NB4 (cell line): ENCODE measurements around the gene GULP1.

ENCODE experiments used
- DNase-seq: peaks from one replicate; pipeline ENCODE4 v3.0.0; 2010; ENCODE audit warnings: low read depth
- H3K4me3 ChIP-seq: one replicate; pipeline ENCODE4 v1.5.1; 2011; ENCODE audit warnings: mild to moderate bottlenecking, low read depth, low read length, moderate library complexity
- MYC ChIP-seq: IDR thresholded peaks from 2 replicates; pipeline ENCODE4 v1.6.1; 2011; ENCODE audit warnings: low read depth, low read length
- POLR2A ChIP-seq: IDR thresholded peaks from 2 replicates; pipeline ENCODE4 v1.6.1; 2011; ENCODE audit warnings: mild to moderate bottlenecking; ENCODE audit not compliant: insufficient read length; ENCODE audit errors: extremely low read depth
- TF ChIP-seq, protein P1 (sequence below): IDR thresholded peaks from 2 replicates; pipeline ENCODE4 v1.6.1; 2011; ENCODE audit warnings: low read depth, low read length
- TF ChIP-seq, protein P2 (sequence below): IDR thresholded peaks from one replicate; pipeline ENCODE4 v1.5.1; 2012; ENCODE audit warnings: low read depth, low read length

The GULP1 gene

DNA sequence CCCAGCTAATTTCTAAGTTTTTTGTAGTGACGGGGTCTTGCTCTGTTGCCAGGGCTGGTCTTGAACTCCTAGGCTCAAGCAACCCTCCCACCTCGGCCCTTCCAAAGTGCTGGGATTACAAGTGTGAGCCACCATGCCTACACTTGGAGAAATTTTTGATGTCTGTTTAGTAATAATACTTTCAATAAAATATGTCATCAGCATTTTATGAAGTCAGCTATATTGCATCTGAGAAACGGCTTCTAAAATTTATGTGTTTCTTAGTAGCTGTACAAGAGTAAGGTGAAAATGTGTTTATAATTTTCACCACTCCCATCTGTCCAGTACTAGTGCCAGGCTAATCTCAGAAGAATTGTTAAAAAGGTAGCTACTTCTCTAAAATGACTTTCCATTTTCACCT, 46.8 kb downstream of the GULP1 start:
- TF ChIP-seq, protein P1, sequence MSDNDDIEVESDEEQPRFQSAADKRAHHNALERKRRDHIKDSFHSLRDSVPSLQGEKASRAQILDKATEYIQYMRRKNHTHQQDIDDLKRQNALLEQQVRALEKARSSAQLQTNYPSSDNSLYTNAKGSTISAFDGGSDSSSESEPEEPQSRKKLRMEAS = no peak
- TF ChIP-seq, protein P2, sequence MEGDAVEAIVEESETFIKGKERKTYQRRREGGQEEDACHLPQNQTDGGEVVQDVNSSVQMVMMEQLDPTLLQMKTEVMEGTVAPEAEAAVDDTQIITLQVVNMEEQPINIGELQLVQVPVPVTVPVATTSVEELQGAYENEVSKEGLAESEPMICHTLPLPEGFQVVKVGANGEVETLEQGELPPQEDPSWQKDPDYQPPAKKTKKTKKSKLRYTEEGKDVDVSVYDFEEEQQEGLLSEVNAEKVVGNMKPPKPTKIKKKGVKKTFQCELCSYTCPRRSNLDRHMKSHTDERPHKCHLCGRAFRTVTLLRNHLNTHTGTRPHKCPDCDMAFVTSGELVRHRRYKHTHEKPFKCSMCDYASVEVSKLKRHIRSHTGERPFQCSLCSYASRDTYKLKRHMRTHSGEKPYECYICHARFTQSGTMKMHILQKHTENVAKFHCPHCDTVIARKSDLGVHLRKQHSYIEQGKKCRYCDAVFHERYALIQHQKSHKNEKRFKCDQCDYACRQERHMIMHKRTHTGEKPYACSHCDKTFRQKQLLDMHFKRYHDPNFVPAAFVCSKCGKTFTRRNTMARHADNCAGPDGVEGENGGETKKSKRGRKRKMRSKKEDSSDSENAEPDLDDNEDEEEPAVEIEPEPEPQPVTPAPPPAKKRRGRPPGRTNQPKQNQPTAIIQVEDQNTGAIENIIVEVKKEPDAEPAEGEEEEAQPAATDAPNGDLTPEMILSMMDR = no peak
- no peak for TF ChIP-seq POLR2A
- TF ChIP-seq MYC = no peak
- DNase-seq = no peak
- no peak overlapping the region for H3K4me3 ChIP-seq

DNA sequence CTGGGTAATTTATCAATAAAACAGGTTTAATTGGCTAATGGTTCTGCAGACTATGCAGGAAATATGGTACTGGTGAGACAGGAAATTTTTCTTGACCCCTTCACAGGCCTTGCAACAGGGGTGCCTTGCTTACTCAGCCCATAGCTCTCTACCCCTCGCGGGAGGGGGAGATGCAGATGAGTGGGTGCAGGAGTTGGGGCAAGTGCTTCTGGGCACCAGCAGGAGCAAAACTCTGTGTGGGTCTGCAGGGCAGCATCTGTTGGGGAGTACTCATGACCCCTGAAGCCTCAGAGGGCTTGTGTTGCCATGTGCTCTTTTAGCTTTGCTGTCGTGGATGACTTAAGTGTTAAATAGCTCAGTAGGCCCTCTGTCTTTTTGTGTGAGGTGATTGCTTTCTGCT, 48.6 kb downstream of the GULP1 start:
- H3K4me3 ChIP-seq = no peak overlapping the region
- no peak for DNase-seq
- TF ChIP-seq, protein P2 = no peak
- TF ChIP-seq POLR2A (no peak), MYC (no peak)
- TF ChIP-seq, protein P1 = no peak

DNA sequence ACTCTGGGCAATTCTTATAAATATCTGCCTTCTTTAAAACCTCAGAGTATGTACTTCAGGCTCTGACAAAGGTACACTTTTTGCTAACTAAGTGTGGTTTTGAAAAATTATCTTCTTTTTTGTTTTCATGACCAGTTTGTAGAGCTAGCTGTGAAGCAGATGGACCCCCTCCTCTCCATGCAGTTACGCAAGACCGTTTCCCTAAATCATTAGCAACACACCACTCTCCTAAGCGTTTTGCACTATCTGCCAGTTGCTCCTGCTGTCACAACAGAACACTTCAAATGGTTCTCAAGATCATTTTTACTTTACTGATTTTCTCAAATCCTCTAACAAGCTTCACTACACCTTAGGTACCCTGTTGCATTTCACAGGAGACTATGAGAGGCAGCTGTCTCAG, 53.3 kb downstream of the GULP1 start:
- DNase-seq = peak; percentile 12
- TF ChIP-seq, protein P1 = no peak
- TF ChIP-seq, protein P2 = no peak
- TF ChIP-seq MYC = no peak
- no peak for TF ChIP-seq POLR2A
- no peak overlapping the region for H3K4me3 ChIP-seq

DNA sequence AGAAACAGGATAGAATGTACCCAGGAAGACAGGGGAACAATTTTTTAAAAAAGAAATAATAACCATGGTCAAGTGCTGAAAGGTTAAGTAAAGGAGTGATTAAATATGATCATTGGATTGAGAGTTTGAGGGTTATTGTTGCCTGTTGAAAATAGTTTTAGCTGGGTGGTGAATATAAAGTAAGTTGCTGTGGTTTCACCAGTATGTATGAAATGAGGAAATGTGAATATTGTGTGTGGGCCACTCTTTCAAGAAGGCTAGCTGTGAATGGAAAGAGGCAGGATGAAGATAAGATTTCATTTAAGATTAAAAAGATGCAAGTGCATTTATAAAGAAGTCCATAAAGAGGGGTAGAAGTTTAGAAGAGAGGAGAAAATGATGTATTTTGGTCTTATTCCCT, 53.8 kb downstream of the GULP1 start:
- TF ChIP-seq POLR2A (no peak), MYC (no peak)
- TF ChIP-seq, protein P2 = no peak
- TF ChIP-seq, protein P1 = no peak
- DNase-seq = no peak
- H3K4me3 ChIP-seq = no peak overlapping the region

DNA sequence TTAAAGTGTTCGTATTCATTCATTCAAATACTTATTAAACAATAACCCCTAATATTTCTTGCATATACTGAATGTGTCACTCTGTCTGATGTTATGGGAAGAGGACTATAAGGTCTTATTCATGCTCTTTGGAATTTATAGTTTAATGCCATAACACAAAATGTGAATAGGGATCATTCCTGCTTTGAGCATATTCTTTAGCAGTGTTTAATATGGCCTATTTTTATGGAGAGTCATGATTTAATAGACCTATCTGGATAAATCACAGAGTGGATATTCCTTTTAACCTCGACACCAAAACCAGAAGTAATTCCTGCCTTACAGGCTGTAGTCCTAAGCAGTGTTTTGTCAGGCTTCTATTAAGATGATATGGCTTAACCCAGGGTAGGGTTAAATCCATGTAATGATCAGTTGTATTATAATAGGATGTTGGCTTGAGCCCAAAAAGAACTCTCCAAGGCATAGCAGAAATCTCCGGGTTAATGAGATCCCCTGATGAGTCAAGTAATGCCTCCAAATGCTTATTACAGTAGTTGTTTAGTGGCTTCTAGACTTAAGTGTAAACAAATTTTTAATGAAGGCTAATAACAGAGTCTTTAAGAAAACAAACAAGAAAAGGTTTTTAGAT, 54.3 kb downstream of the GULP1 start:
- no peak overlapping the region for H3K4me3 ChIP-seq
- TF ChIP-seq, protein P2 = no peak
- no peak for TF ChIP-seq POLR2A
- TF ChIP-seq, protein P1 = no peak
- no peak for TF ChIP-seq MYC
- DNase-seq = no peak
